GM23338 (cell line): ENCODE data around the gene RPL7A. TPM values are rescaled to one million over a fixed set of nuclear protein-coding genes. Genes with fewer than 3 reads are reported as not detected.

Experiments used
- ATAC-seq: fragments of 200-7000 bp; cut with Tn5 transposase; 3 replicates; pipeline ENCODE4 v1.9.1; 2020
- DNase-seq: peaks from one replicate; pipeline ENCODE4 v3.0.0-alpha.2; 2015; ENCODE audit warnings: low spot score
- H2AFZ ChIP-seq: fragments of 200-600 bp; sonication (generic); 2 replicates; pipeline ENCODE4 v1.8.0; 2016; ENCODE audit warnings: antibody characterized with exemption, mild to moderate bottlenecking, moderate library complexity
- H3F3A ChIP-seq: fragments of 200-600 bp; sonication (generic); replicated peaks from 2 replicates; pipeline ENCODE4 v1.8.0; 2017; ENCODE audit warnings: antibody characterized with exemption, mixed run types, low read depth
- H3K27ac ChIP-seq: fragments of 200-600 bp; sonication (generic); 2 replicates; pipeline ENCODE4 v1.6.1; 2016; ENCODE audit warnings: low read depth
- H3K27me3 ChIP-seq: fragments of 200-600 bp; sonication (generic); 2 replicates; pipeline ENCODE4 v1.8.0; 2016; ENCODE audit warnings: mild to moderate bottlenecking, mixed run types, moderate library complexity; ENCODE audit not compliant: insufficient read depth
- H3K36me3 ChIP-seq: fragments of 200-600 bp; sonication (generic); 2 replicates; pipeline ENCODE4 v1.8.0; 2016; ENCODE audit warnings: mild to moderate bottlenecking; ENCODE audit not compliant: insufficient read depth
- H3K4me1 ChIP-seq: fragments of 200-600 bp; sonication (generic); 2 replicates; pipeline ENCODE4 v1.8.0; 2016; ENCODE audit warnings: mild to moderate bottlenecking, moderate library complexity; ENCODE audit not compliant: insufficient read depth
- H3K4me2 ChIP-seq: fragments of 200-600 bp; sonication (generic); 2 replicates; pipeline ENCODE4 v1.7.1; 2017; ENCODE audit warnings: mixed run types
- H3K4me3 ChIP-seq: fragments of 200-600 bp; sonication (generic); 2 replicates; pipeline ENCODE4 v1.6.1; 2016; ENCODE audit warnings: mixed run types
- H3K79me2 ChIP-seq: fragments of 200-600 bp; sonication (generic); replicated peaks from 2 replicates; pipeline ENCODE4 v1.8.0; 2017; ENCODE audit warnings: mild to moderate bottlenecking; ENCODE audit not compliant: insufficient read depth
- H3K9me2 ChIP-seq: fragments of 200-600 bp; sonication (generic); 2 replicates; pipeline ENCODE4 v1.8.0; 2017; ENCODE audit not compliant: insufficient read depth
- H4K20me1 ChIP-seq: fragments of 200-600 bp; sonication (generic); replicated peaks from 2 replicates; pipeline ENCODE4 v1.8.0; 2017; ENCODE audit warnings: mild to moderate bottlenecking; ENCODE audit not compliant: insufficient read depth
- H3K27ac Mint-ChIP-seq: 2 replicates; pipeline ENCODE4 v1.8.0; 2020; ENCODE audit warnings: inconsistent platforms, mild to moderate bottlenecking, moderate library complexity, mixed read lengths
- H3K27me3 Mint-ChIP-seq: 3 replicates; pipeline ENCODE4 v1.8.0; 2022; ENCODE audit warnings: low read depth, mild to moderate bottlenecking, moderate library complexity, mixed read lengths, inconsistent platforms; ENCODE audit not compliant: insufficient read depth, poor library complexity
- H3K36me3 Mint-ChIP-seq: 3 replicates; pipeline ENCODE4 v1.8.0; 2021; ENCODE audit warnings: low read depth, mild to moderate bottlenecking, inconsistent platforms, moderate library complexity, mixed read lengths
- H3K4me1 Mint-ChIP-seq: 3 replicates; pipeline ENCODE4 v1.8.0; 2020; ENCODE audit warnings: mild to moderate bottlenecking, inconsistent platforms, mixed read lengths
- H3K4me3 Mint-ChIP-seq: 3 replicates; pipeline ENCODE4 v1.8.0; 2021; ENCODE audit warnings: moderate library complexity, mild to moderate bottlenecking, inconsistent platforms, mixed read lengths
- H3K9me3 Mint-ChIP-seq: 3 replicates; pipeline ENCODE4 v1.8.0; 2020; ENCODE audit warnings: moderate library complexity, mild to moderate bottlenecking, inconsistent platforms, mixed read lengths
- CREB1 ChIP-seq: fragments of 250-450 bp; sonication (Bioruptor Pico); IDR thresholded peaks from 2 replicates; pipeline ENCODE4 v1.5.0; 2020; ENCODE audit warnings: low read depth, mild to moderate bottlenecking, moderate library complexity
- CTCF ChIP-seq, 2 experiments: fragments of 200-600 bp in 1 of 2; sonication (generic) in 1 of 2; conservative IDR thresholded peaks; 2 replicates each; pipeline versions ENCODE4 v1.5.1 to v1.6.1; 2016 to 2017; ENCODE audit warnings: antibody characterized with exemption in 2 of 2, low read depth in 2 of 2, mild to moderate bottlenecking in 2 of 2, moderate library complexity in 1 of 2
- ETS1 ChIP-seq: IDR thresholded peaks from 2 replicates; pipeline ENCODE4 v1.6.1; 2016; ENCODE audit warnings: antibody characterized with exemption
- EZH2 ChIP-seq: fragments of 200-600 bp; sonication (generic); IDR thresholded peaks from one replicate; pipeline ENCODE4 v1.8.0; 2017; ENCODE audit warnings: antibody characterized with exemption, mild to moderate bottlenecking, low read depth; ENCODE audit not compliant: unreplicated experiment
- EZH2phosphoT487 ChIP-seq: fragments of 200-600 bp; sonication (generic); IDR thresholded peaks from one replicate; pipeline ENCODE4 v1.8.1; 2018; ENCODE audit warnings: antibody characterized with exemption; ENCODE audit not compliant: unreplicated experiment
- JUNB ChIP-seq: IDR thresholded peaks from one replicate; pipeline ENCODE4 v1.6.1; 2016; ENCODE audit warnings: antibody characterized with exemption; ENCODE audit not compliant: unreplicated experiment
- NANOG ChIP-seq: IDR thresholded peaks from 2 replicates; pipeline ENCODE4 v1.6.1; 2016; ENCODE audit warnings: antibody characterized with exemption, borderline replicate concordance
- STAT1 ChIP-seq: IDR thresholded peaks from one replicate; pipeline ENCODE4 v1.6.1; 2016; ENCODE audit warnings: antibody characterized with exemption; ENCODE audit not compliant: unreplicated experiment
- ZNF331 ChIP-seq: fragments of 250-450 bp; sonication (Bioruptor Pico); IDR thresholded peaks from 2 replicates; pipeline ENCODE4 v1.5.0; 2020; ENCODE audit warnings: low read depth, mild to moderate bottlenecking, moderate library complexity
- polyA plus RNA-seq: library from polyadenylated mRNA; unstranded; fragments of >200 nt; fragmentation: Nextera tagmentation; extraction: Ambion mirVana; gene quantifications from 2 replicates; pipeline ENCODE4 v1.2.1, GENCODE V29; 2016
- total RNA-seq: library from RNA; depleted of rRNA; stranded (reverse); fragments of >200 nt; shearing (Covaris generic); gene quantifications from 2 replicates; pipeline ENCODE4 v1.2.3, GENCODE V29; 2014
- TF ChIP-seq, protein P1 (sequence below): fragments of 250-450 bp; sonication (Bioruptor Pico); IDR thresholded peaks from 2 replicates; pipeline ENCODE4 v1.5.0; 2020; ENCODE audit warnings: mild to moderate bottlenecking, moderate library complexity

The RPL7A gene
- total and polyA plus RNA-seq, 2 experiments from 2014 or later, result 1,644 to 2,020 TPM

DNA sequence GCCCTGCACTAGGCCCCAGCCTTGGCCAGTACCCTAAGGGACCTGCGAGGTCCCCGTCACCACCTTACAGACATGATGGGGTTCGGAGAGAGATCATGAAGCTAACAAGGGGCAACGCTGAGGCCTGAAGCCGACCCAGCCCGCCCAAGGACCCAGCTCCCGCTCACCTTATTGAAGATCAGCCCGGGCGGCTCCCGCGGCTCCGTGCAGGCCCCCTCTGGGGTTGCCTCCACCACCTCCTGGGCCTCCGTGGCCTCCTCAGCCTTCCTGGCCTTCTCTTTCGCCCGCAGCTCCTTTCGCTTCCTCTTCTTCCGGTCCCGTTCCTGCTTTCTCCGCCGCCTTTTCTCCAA is 15.7 kb upstream of the RPL7A start (continued):
- TF ChIP-seq, protein P1, sequence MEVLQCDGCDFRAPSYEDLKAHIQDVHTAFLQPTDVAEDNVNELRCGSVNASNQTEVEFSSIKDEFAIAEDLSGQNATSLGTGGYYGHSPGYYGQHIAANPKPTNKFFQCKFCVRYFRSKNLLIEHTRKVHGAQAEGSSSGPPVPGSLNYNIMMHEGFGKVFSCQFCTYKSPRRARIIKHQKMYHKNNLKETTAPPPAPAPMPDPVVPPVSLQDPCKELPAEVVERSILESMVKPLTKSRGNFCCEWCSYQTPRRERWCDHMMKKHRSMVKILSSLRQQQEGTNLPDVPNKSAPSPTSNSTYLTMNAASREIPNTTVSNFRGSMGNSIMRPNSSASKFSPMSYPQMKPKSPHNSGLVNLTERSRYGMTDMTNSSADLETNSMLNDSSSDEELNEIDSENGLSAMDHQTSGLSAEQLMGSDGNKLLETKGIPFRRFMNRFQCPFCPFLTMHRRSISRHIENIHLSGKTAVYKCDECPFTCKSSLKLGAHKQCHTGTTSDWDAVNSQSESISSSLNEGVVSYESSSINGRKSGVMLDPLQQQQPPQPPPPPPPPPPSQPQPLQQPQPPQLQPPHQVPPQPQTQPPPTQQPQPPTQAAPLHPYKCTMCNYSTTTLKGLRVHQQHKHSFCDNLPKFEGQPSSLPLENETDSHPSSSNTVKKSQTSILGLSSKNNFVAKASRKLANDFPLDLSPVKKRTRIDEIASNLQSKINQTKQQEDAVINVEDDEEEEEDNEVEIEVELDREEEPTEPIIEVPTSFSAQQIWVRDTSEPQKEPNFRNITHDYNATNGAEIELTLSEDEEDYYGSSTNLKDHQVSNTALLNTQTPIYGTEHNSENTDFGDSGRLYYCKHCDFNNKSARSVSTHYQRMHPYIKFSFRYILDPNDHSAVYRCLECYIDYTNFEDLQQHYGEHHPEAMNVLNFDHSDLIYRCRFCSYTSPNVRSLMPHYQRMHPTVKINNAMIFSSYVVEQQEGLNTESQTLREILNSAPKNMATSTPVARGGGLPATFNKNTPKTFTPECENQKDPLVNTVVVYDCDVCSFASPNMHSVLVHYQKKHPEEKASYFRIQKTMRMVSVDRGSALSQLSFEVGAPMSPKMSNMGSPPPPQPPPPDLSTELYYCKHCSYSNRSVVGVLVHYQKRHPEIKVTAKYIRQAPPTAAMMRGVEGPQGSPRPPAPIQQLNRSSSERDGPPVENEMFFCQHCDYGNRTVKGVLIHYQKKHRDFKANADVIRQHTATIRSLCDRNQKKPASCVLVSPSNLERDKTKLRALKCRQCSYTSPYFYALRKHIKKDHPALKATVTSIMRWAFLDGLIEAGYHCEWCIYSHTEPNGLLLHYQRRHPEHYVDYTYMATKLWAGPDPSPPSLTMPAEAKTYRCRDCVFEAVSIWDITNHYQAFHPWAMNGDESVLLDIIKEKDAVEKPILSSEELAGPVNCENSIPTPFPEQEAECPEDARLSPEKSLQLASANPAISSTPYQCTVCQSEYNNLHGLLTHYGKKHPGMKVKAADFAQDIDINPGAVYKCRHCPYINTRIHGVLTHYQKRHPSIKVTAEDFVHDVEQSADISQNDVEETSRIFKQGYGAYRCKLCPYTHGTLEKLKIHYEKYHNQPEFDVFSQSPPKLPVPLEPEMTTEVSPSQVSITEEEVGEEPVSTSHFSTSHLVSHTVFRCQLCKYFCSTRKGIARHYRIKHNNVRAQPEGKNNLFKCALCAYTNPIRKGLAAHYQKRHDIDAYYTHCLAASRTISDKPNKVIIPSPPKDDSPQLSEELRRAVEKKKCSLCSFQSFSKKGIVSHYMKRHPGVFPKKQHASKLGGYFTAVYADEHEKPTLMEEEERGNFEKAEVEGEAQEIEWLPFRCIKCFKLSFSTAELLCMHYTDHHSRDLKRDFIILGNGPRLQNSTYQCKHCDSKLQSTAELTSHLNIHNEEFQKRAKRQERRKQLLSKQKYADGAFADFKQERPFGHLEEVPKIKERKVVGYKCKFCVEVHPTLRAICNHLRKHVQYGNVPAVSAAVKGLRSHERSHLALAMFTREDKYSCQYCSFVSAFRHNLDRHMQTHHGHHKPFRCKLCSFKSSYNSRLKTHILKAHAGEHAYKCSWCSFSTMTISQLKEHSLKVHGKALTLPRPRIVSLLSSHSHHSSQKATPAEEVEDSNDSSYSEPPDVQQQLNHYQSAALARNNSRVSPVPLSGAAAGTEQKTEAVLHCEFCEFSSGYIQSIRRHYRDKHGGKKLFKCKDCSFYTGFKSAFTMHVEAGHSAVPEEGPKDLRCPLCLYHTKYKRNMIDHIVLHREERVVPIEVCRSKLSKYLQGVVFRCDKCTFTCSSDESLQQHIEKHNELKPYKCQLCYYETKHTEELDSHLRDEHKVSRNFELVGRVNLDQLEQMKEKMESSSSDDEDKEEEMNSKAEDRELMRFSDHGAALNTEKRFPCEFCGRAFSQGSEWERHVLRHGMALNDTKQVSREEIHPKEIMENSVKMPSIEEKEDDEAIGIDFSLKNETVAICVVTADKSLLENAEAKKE (CRISPR knock-in tag), result no peak

DNA sequence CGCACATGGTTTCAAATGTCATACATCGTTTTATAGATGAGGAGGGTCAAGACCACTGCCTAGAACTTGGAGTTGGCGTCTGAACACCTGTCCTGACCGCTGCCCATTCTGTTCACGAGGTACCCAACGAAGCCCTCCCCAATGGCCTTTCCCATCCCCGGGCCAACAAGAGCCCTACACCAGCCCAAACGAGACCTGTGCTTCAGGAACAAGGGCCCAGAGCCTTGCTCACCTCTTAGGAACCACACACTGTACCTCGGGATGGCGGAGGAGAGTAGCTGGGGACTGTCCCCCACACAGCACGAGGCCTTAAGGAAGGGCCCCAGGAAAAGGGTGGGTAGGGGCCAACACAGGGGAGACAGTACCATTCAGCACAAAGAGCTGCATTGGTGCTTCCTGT is 15.0 kb upstream of the RPL7A start:
- Histone ChIP-seq H3K4me2 (no peak overlapping the region), H3K27ac (no peak overlapping the region), H2AFZ (no peak overlapping the region), H3K4me3 (no peak overlapping the region), H3F3A (peaks cover 36% of the 10 kb centered on the region), H3K27me3 (no peaks in the 10 kb centered on the region), H3K9me2 (no peaks in the 10 kb centered on the region), H3K36me3 (peaks cover 10% of the 10 kb centered on the region), H3K4me1 (peaks cover 9% of the 10 kb centered on the region), H4K20me1 (peaks cover 12% of the 10 kb centered on the region; the same call in 1 of the 2 replicates), H3K79me2 (peaks cover 19% of the 10 kb centered on the region)
- peaks cover 8% of the 10 kb centered on the region; the same call in 2 of the 3 replicates for H3K9me3 Mint-ChIP-seq
- DNase-seq (no peak), ATAC-seq (no peak)
- peaks cover 16% of the 10 kb centered on the region for H3K4me1 Mint-ChIP-seq
- peaks cover 29% of the 10 kb centered on the region for H3K27me3 Mint-ChIP-seq
- peaks cover 66% of the 10 kb centered on the region for H3K36me3 Mint-ChIP-seq
- H3K4me3 Mint-ChIP-seq, result no peak overlapping the region
- H3K27ac Mint-ChIP-seq, result no peak overlapping the region
- TF ChIP-seq CREB1 (CRISPR knock-in tag) (no peak), JUNB (no peak), ZNF331 (CRISPR knock-in tag) (no peak), NANOG (no peak), EZH2 (no peak), CTCF (conservative IDR thresholded peaks at IDR 0.05; ENCODE audit: low read depth in 2 of 2) (no peak), ETS1 (no peak), EZH2phosphoT487 (no peak), STAT1 (no peak)
